MG63 (cell line): ENCODE data around the gene EHBP1L1. TPM values are rescaled to one million over a fixed set of nuclear protein-coding genes. Genes with fewer than 3 reads are reported as not detected.

Experiments used
- DNase-seq: peaks from one replicate; pipeline ENCODE4 v3.0.0-alpha.2; 2020
- H3K27me3 ChIP-seq: fragments of 250-450 bp; sonication (Bioruptor Pico); 2 replicates; pipeline ENCODE4 v1.5.1; 2020; ENCODE audit warnings: mild to moderate bottlenecking, moderate library complexity
- H3K36me3 ChIP-seq: fragments of 250-450 bp; sonication (Bioruptor Pico); 2 replicates; pipeline ENCODE4 v1.5.1; 2020; ENCODE audit warnings: mild to moderate bottlenecking, moderate library complexity
- H3K4me3 ChIP-seq: fragments of 250-450 bp; sonication (Bioruptor Pico); 2 replicates; pipeline ENCODE4 v1.5.1; 2020; ENCODE audit warnings: mild to moderate bottlenecking, moderate library complexity
- H3K9me3 ChIP-seq: fragments of 250-450 bp; sonication (Bioruptor Pico); 2 replicates; pipeline ENCODE4 v1.5.1; 2020; ENCODE audit warnings: mild to moderate bottlenecking, moderate library complexity
- total RNA-seq: library from RNA; depleted of rRNA; stranded (reverse); fragments of >200 nt; shearing (Covaris generic); gene quantifications from 2 replicates; pipeline ENCODE4 v1.2.3, GENCODE V29; 2014; ENCODE audit warnings: low replicate concordance

Gene EHBP1L1
- total RNA-seq, 1 experiment from 2014 or later = 65.1 TPM

GRCh38 chr11:65541093-65541982 is 34.5 kb upstream of the EHBP1L1 start:
- DNase-seq = no peak
- Histone ChIP-seq H3K9me3 (no peaks in the 10 kb centered on the region), H3K36me3 (peaks cover 43% of the 10 kb centered on the region), H3K27me3 (no peaks in the 10 kb centered on the region), H3K4me3 (peak overlapping the region; percentile 22)

- Histone ChIP-seq H3K36me3 (peaks cover 43% of the 10 kb centered on the region), H3K4me3 (no peak overlapping the region), H3K9me3 (no peaks in the 10 kb centered on the region), H3K27me3 (no peaks in the 10 kb centered on the region)
- DNase-seq = no peak
Observed at GRCh38 chr11:65542738-65543390, 33.0 kb upstream of the EHBP1L1 start.

- no peaks in the 10 kb centered on the region for H3K27me3 ChIP-seq
- H3K36me3 ChIP-seq = peaks cover 54% of the 10 kb centered on the region
- no peak overlapping the region for H3K4me3 ChIP-seq
- no peak for DNase-seq
- no peaks in the 10 kb centered on the region for H3K9me3 ChIP-seq
Observed at GRCh38 chr11:65545853-65546216, 30.0 kb upstream of the EHBP1L1 start.

GRCh38 chr11:65546217-65546958 is 29.5 kb upstream of the EHBP1L1 start:
- H3K9me3 ChIP-seq = no peaks in the 10 kb centered on the region
- no peak overlapping the region for H3K4me3 ChIP-seq
- no peak for DNase-seq
- peaks cover 54% of the 10 kb centered on the region for H3K36me3 ChIP-seq
- no peaks in the 10 kb centered on the region for H3K27me3 ChIP-seq

DNA sequence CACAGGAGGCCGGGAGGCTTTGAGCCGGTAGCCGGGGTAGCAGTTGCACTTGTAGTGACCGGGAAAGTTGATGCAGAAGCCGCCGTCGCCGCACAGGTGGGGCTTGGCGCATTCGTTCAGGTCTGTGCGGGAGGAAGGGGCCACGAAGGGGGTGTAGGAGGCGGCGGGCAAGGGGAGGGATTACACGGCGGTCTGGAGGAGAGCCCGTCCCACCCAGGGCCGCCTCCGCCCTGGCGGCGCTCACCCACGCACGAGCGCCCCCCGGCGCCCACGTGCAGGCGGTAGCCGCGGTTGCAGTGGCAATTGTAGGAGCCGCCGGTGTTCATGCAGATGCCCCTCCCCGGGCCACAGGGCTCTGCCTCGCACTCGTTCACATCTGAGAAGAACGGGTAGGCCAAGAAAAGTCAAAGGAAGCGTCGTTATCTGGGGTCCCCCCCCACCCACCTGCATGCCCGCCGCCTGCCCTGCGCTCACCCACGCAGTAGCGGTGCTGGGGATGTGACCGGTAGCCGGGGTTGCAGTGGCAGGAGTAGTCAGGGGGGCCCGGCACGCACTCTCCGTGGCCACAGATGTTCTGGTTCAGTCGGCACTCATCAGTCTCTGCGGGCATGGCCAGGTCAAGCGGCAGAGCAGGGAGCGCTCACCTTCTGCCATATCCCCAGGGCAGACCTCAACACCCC is 28.3 kb upstream of the EHBP1L1 start:
- peaks cover 62% of the 10 kb centered on the region for H3K36me3 ChIP-seq
- H3K4me3 ChIP-seq = no peak overlapping the region
- no peaks in the 10 kb centered on the region for H3K27me3 ChIP-seq
- no peaks in the 10 kb centered on the region for H3K9me3 ChIP-seq
- no peak for DNase-seq

GRCh38 chr11:65548395-65548794 is 27.5 kb upstream of the EHBP1L1 start:
- Histone ChIP-seq H3K9me3 (no peaks in the 10 kb centered on the region), H3K36me3 (peaks cover 66% of the 10 kb centered on the region), H3K27me3 (no peaks in the 10 kb centered on the region), H3K4me3 (no peak overlapping the region)
- DNase-seq = no peak

- H3K36me3 ChIP-seq = peaks cover 66% of the 10 kb centered on the region
- H3K4me3 ChIP-seq = no peak overlapping the region
- H3K27me3 ChIP-seq = no peaks in the 10 kb centered on the region
- DNase-seq = no peak
- no peaks in the 10 kb centered on the region for H3K9me3 ChIP-seq
Observed at GRCh38 chr11:65549096-65549495, 26.8 kb upstream of the EHBP1L1 start.

DNA sequence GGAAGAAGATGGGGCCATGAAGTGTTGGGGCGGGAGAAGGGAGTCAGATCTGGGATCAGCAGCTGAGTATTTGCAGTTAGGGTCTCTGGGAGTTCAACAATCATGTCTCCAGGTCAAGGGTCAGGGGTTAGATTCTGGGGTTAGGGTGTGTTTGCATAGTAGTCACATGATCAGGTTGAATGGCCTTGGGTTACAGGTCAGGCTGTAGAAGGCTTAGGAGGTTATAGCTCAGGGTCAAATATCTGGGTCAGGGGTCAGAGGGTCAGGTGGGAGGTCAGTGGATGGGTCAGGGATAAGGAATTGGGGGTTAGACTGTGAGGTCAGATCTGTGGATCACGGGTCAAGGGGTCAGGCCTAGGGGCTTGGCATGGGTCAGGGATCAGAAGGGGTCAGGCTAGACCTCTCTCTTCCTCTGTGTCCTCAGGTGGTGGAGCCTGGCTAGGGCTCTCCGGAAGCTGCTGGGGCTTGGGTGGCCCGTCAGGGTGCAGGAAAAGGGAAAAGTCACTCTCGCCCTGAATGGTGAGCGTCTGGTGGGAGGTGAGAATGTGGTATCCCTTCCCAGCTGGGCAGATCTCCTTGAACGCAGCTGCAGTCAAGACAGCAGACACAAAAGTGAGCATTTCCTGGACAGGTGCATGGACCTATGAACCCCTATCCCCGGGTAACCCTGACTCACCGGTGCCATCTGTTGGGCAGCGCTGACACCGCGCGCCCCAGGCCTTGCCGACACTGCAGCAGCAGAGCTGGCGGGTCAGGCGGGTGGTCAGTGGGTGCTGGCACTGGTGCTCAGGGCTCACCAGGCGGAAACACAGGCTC is 24.1 kb upstream of the EHBP1L1 start:
- no peaks in the 10 kb centered on the region for H3K27me3 ChIP-seq
- peak; percentile 60 for DNase-seq
- H3K4me3 ChIP-seq = no peak overlapping the region
- peaks cover 69% of the 10 kb centered on the region for H3K36me3 ChIP-seq
- H3K9me3 ChIP-seq = no peaks in the 10 kb centered on the region

- H3K36me3 ChIP-seq = peaks cover 69% of the 10 kb centered on the region
- no peaks in the 10 kb centered on the region for H3K27me3 ChIP-seq
- H3K9me3 ChIP-seq = no peaks in the 10 kb centered on the region
- no peak for DNase-seq
- no peak overlapping the region for H3K4me3 ChIP-seq
Observed at GRCh38 chr11:65552388-65552951, 23.4 kb upstream of the EHBP1L1 start.

- no peaks in the 10 kb centered on the region for H3K9me3 ChIP-seq
- no peak for DNase-seq
- no peak overlapping the region for H3K4me3 ChIP-seq
- no peaks in the 10 kb centered on the region for H3K27me3 ChIP-seq
- H3K36me3 ChIP-seq = peaks cover 62% of the 10 kb centered on the region
Observed at GRCh38 chr11:65553301-65554001, 22.4 kb upstream of the EHBP1L1 start.

DNA sequence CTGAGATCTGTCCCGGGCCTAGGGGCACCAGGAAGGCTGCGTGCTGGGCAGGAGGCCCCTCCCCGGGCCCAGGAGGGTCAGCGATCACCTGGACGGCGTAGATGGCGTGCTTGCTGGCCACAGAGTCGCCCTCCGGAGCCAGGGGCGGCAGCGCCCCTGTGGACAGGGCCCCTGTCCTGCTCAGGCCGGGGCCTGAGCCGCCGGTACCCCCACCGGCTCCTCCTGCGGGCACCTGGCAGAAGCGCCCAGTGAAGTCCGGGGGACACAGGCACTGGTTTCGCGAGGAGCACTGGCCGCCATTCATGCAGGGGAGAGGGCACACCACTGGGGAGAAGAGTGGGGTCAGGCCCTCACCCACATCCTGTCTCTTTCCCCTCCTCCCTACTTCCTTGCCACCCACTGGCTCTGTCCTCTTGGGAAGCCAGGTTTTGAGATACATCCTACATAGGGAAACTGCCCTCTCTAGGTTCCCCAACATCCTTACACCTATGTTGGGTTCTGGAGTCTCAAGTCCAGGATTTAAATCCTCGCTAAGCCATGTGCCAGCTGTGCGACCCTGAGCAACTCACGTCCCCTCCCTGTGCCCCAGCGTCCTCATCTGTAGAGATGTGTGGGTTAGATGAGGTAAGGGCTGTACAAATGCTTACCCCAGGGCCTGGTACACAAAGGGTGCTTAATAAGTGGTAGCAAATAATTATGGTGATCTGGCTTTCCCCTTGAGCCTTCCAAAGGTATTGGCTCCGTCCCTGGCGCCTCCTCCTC is 21.6 kb upstream of the EHBP1L1 start:
- DNase-seq = no peak
- H3K27me3 ChIP-seq = no peaks in the 10 kb centered on the region
- no peak overlapping the region for H3K4me3 ChIP-seq
- H3K9me3 ChIP-seq = no peaks in the 10 kb centered on the region
- H3K36me3 ChIP-seq = peaks cover 54% of the 10 kb centered on the region

- DNase-seq = no peak
- H3K36me3 ChIP-seq = peaks cover 50% of the 10 kb centered on the region
- no peaks in the 10 kb centered on the region for H3K27me3 ChIP-seq
- H3K9me3 ChIP-seq = no peaks in the 10 kb centered on the region
- no peak overlapping the region for H3K4me3 ChIP-seq
Observed at GRCh38 chr11:65554842-65555430, 20.9 kb upstream of the EHBP1L1 start.

GRCh38 chr11:65555693-65556231 is 20.1 kb upstream of the EHBP1L1 start:
- H3K4me3 ChIP-seq = peak overlapping the region; percentile 67
- no peaks in the 10 kb centered on the region for H3K9me3 ChIP-seq
- H3K36me3 ChIP-seq = peaks cover 43% of the 10 kb centered on the region
- H3K27me3 ChIP-seq = no peaks in the 10 kb centered on the region
- DNase-seq = peak; percentile 98
